Esophagus squamous epithelium (tissue), 4 donors: ENCODE data around the gene ZC3H7B.

Experiments used
- POLR2A ChIP-seq, 4 donors: fragments of 450-650 bp; IDR thresholded peaks; one replicate each; pipeline ENCODE4 v1.6.1; 2017; ENCODE audit warnings: antibody characterized with exemption in 4 of 4, mild to moderate bottlenecking in 4 of 4, moderate library complexity in 3 of 4
- TF ChIP-seq, protein P1 (sequence below), 6 experiments: fragments of 450-650 bp in 4 of 6; fragments of 200-600 bp in 2 of 6; sonication (generic) in 2 of 6; IDR thresholded peaks; one replicate each; pipeline ENCODE4 v1.5.1; 2016 to 2019; ENCODE audit warnings: antibody characterized with exemption in 6 of 6, mild to moderate bottlenecking in 4 of 6, moderate library complexity in 4 of 6

DNA sequence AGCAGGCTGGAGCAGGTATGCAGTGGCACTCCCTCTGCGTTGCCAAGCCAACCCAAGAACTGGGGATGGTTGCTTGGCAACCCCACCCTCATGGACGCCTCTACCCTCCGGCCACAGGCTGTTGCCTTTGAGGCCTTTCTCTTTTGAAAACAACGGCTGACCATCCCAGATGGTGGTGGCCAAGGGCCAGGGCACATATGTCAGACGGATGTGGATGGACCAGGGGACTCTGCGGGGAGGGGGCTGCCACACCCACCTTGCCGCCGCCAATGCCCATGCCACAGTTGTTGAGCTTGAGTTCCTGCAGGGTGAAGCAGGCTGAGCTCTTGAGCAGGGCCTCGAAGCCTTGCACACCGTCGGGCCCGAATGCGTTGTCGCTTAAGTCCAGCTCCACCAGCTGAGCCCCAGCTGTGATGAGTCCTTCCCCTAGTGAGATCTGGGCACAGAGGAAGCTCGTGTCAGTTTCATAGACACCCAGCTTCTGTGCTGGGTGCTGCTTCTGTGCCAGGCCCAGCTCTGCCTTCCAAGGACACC, 36.9 kb upstream of the ZC3H7B start:
- TF ChIP-seq, protein P1, sequence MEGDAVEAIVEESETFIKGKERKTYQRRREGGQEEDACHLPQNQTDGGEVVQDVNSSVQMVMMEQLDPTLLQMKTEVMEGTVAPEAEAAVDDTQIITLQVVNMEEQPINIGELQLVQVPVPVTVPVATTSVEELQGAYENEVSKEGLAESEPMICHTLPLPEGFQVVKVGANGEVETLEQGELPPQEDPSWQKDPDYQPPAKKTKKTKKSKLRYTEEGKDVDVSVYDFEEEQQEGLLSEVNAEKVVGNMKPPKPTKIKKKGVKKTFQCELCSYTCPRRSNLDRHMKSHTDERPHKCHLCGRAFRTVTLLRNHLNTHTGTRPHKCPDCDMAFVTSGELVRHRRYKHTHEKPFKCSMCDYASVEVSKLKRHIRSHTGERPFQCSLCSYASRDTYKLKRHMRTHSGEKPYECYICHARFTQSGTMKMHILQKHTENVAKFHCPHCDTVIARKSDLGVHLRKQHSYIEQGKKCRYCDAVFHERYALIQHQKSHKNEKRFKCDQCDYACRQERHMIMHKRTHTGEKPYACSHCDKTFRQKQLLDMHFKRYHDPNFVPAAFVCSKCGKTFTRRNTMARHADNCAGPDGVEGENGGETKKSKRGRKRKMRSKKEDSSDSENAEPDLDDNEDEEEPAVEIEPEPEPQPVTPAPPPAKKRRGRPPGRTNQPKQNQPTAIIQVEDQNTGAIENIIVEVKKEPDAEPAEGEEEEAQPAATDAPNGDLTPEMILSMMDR (IDR thresholded peaks at IDR 0.05) = no peak
- TF ChIP-seq POLR2A (IDR thresholded peaks at IDR 0.05) = no peak
